GM12873 (cell line): ENCODE data around the gene CMIP.

ENCODE experiments used
- TF ChIP-seq, protein P1 (sequence below): IDR thresholded peaks from 2 replicates; pipeline ENCODE4 v1.5.1; 2012; ENCODE audit warnings: low read depth, mild to moderate bottlenecking, moderate library complexity, low read length, control low read depth; ENCODE audit not compliant: insufficient read depth; ENCODE audit errors: missing control alignments

The CMIP gene

DNA sequence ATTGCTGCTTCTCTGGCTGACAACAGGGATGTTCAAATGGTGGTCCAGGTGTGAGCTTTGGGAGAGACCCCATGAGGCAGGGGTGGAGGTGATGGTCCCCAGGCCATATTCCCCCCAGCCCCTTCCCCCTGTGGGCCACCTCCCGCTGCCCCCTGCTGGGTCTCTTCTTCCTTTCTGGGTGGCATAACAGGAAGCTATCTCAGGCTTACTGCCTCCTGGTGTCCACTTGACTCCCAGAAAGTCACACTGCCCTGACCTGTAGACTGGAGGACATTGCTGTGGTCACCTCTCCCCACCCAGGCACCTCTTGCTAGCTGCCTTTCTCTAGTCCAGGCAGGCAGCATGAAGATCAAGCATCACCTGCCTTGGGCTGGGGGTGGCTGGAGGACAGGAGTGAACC is 288.1 kb downstream of the CMIP start:
- TF ChIP-seq, protein P1, sequence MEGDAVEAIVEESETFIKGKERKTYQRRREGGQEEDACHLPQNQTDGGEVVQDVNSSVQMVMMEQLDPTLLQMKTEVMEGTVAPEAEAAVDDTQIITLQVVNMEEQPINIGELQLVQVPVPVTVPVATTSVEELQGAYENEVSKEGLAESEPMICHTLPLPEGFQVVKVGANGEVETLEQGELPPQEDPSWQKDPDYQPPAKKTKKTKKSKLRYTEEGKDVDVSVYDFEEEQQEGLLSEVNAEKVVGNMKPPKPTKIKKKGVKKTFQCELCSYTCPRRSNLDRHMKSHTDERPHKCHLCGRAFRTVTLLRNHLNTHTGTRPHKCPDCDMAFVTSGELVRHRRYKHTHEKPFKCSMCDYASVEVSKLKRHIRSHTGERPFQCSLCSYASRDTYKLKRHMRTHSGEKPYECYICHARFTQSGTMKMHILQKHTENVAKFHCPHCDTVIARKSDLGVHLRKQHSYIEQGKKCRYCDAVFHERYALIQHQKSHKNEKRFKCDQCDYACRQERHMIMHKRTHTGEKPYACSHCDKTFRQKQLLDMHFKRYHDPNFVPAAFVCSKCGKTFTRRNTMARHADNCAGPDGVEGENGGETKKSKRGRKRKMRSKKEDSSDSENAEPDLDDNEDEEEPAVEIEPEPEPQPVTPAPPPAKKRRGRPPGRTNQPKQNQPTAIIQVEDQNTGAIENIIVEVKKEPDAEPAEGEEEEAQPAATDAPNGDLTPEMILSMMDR = peak; percentile 20

DNA sequence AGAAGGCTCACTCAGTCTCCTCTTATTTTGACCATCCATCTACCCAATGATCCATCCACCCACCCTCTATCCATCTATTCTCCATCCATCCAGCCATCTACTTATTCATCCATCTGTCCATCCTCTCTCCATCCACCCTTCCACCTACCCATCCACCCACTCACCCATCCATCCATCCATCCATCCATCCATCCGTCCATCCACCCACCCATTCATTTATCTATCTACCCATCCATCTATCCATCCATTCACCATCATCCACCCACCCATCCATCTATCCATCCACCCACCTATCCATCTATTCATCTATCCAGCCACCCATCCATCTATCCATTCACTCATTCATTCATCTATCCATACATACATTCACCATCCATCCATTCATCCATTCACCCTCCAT is 288.7 kb downstream of the CMIP start:
- TF ChIP-seq, protein P1 = no peak

DNA sequence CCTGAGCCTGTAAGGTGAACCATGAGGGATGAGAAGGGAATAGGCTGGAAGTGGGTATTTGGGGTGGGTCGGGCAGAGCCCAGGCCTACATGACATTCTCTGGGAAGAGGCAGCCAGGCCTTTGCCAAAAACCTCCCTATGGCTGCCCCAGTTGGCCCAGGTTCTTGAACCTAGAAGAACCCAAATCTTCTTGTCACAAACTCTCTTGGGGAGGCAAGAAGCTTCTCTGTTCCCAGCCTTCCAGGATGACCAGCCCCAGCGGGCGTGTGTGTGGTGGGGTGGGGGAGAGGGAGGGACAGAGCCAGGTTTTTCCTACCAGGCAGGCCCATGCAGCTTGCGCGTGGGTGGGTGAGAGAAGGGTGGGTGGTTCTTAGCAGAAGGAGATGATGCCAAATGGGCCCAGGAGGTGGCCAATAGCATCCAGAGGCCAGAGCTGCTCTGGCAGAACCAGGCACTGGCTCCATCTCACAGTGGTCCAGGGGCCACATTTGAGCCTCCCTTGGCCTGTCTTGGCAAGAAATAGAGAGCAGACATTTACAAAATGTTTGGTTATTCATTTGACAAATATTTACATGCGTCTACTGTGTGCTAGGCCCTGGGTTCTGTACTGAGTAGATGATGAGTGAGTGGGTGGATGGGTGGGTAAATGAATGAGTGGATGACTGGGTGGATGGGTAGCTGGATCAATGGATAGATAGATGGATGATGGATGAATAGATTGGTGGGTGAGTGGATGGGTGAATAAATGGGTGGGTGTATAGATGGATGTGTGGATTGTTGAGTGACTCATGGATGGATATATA is 290.2 kb downstream of the CMIP start:
- TF ChIP-seq, protein P1 = no peak

DNA sequence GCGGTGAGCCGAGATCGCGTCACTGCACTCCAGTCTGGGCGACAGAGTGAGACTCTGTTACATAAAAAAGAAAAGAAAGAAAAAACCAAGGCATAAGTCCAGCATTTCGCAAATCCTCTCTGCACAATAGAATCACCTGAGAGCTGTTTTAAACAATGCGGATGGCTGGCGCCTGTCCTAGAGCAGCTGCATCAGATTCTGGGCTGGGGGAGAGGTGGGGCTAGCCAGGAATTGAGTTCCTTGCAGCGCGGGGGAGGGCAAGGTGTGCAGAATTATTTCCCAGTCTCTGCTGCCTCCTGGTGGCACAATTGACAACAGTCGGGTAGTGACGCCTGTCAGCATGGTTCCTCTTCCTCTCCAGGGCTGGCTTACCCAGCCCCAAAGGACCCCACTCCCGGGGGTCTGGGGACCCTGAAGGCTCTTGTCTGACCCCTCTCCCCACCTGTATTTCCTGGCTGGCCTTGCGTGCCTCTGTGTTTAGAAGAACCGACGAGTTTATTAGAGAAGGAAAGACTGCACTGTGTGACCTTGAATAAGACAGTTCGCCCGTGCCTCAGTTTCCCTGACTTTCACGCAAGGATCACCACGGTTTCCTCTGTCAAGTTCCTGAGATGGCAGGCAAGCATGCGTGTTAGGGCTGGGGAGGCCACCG is 293.4 kb downstream of the CMIP start:
- TF ChIP-seq, protein P1 = peak; percentile 87

DNA sequence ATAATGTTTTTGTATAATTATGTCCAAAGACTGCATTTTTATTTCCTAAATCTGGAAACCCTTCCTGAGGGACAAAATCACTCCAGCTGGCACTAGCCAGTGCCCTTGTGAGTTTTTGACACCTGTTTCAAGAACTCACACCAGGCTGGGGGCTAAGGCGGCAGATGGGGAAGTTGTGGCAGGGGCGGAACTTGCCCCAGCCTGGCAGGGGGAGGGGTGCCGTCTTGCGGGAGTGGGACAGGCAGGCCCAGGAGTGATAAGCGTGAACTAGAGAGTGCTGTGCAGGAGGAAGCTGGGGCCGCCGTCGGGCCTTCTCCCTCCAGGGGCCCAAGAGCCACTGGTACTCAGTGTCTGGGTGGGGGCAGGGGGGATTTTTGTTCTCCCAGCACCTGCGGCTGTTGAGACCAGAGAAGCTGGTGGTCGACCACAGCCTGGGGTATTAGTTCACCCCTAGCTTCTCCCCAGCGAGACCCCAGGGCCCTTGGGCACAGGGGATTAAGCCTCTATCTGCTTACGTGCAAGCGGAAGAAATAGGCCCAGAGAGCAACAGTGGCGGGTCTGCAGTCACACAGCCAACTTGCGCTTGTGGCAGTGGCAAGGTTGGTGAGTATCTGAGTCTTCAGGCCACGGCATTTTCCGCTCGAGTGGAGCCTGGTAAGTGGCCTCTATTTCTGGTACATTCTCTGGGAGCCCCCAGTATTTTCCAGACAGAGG is 294.3 kb downstream of the CMIP start:
- TF ChIP-seq, protein P1 = no peak

DNA sequence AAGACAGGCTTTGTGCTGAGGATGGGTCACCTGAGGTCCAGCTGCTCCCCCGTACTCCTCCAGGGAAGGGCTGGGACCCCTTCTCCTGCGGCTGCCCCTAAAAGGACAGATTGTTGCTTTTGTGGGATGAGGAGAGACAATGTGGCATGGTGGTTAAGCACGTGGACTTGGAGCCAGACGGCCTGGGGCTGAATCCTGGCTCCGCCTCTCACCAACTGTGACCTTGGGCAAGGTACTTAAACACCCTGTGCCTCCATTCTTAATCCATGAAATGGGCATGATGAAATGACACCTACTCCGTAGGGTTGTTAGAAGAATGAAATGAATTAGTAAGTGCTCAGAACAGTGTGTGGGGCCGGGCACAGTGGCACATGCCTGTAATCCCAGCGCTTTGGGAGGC is 294.9 kb downstream of the CMIP start:
- TF ChIP-seq, protein P1 = no peak

DNA sequence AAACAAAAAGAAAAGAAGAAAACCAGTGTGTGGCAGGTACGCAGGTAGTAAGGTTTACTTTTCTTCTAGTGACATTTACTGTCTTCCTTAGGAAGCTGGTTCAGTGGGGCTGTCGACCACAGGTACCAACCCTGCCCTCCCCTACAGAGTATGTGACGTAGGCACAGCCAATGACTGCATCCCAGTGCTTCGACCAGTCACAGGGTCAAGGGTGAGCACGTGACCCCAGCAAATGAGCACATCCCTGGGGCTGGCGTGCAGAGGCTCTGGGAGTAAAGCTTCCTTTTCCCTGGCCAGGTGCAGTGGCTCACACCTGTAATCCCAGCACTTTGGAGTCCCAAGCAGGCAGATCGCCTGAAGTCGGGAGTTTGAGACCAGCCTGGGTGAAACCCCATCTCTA is 295.6 kb downstream of the CMIP start:
- TF ChIP-seq, protein P1 = no peak
